Sigmoid colon (tissue), 7 donors: Measurements from ENCODE around the gene NPB. TPM values are rescaled to one million over a fixed set of nuclear protein-coding genes. Genes with fewer than 3 reads are reported as not detected.

ENCODE experiments used
- DNase-seq: peaks from one replicate; pipeline ENCODE4 v3.0.0-alpha.2; 2019
- H3K27ac ChIP-seq, 4 donors: fragments of 200-600 bp; sonication (generic); one replicate each; pipeline ENCODE4 v1.5.1; 2016 to 2019; ENCODE audit warnings: mild to moderate bottlenecking in 1 of 4
- H3K27me3 ChIP-seq, 3 donors: fragments of 200-600 bp; sonication (generic); one replicate each; pipeline ENCODE4 v1.5.1; 2019; ENCODE audit warnings: mild to moderate bottlenecking in 1 of 3
- H3K36me3 ChIP-seq, 4 donors: fragments of 200-600 bp; sonication (generic); one replicate each; pipeline ENCODE4 v1.5.1; 2016 to 2019
- H3K4me1 ChIP-seq, 4 donors: fragments of 200-600 bp; sonication (generic); one replicate each; pipeline ENCODE4 v1.5.1; 2017 to 2019
- H3K4me3 ChIP-seq, 4 donors: fragments of 200-600 bp; sonication (generic); one replicate each; pipeline ENCODE4 v1.5.1; 2017 to 2019; ENCODE audit warnings: mild to moderate bottlenecking in 2 of 4, moderate library complexity in 1 of 4
- H3K9me3 ChIP-seq, 4 donors: fragments of 200-600 bp in 3 of 4; sonication (generic) in 3 of 4; one replicate each; pipeline versions ENCODE4 v1.5.1 to v1.6.1; 2013 to 2019
- CTCF ChIP-seq, 4 experiments: fragments of 450-650 bp in 3 of 4; fragments of 200-600 bp in 1 of 4; IDR thresholded peaks; one replicate each; pipeline ENCODE4 v1.5.1; 2016 to 2019; ENCODE audit warnings: antibody characterized with exemption in 4 of 4, mild to moderate bottlenecking in 3 of 4, moderate library complexity in 2 of 4
- EP300 ChIP-seq, 4 donors: sonication (generic); formaldehyde crosslinking; IDR thresholded peaks; one replicate each; pipeline ENCODE4 v1.6.1; 2017; ENCODE audit warnings: antibody characterized with exemption in 4 of 4
- POLR2A ChIP-seq, 2 donors: fragments of 450-650 bp; IDR thresholded peaks; one replicate each; pipeline ENCODE4 v1.6.1; 2016; ENCODE audit warnings: antibody characterized with exemption in 2 of 2, mild to moderate bottlenecking in 2 of 2, moderate library complexity in 2 of 2
- POLR2AphosphoS5 ChIP-seq, 4 donors: sonication (generic); formaldehyde crosslinking; IDR thresholded peaks; one replicate each; pipeline ENCODE4 v1.6.1; 2017; ENCODE audit warnings: antibody characterized with exemption in 4 of 4
- WGBS, 2 donors: extraction: QIAGEN DNeasy Blood & Tissue Kit; methylation state at CpG; one replicate each; pipeline ENCODE4 v1.1.7; 2013; 5-methylcytosine and 5-hydroxymethylcytosine counted together
- intact Hi-C: fragments of 100-400 bp; cut with DNase I; formaldehyde crosslinking; loops from one replicate; pipeline ENCODE4 v1.15.1; 2023
- polyA plus RNA-seq, 3 donors: library from polyadenylated mRNA; stranded (reverse); fragments of 200-250 nt; gene quantifications; one replicate each; pipeline ENCODE4 v1.2.3, GENCODE V29; 2013
- total RNA-seq, 4 donors: library from RNA; depleted of rRNA; stranded (reverse); fragments of >200 nt; gene quantifications; one replicate each; pipeline ENCODE4 v1.1.0, GENCODE V29; 2016
- donor health status: healthy with polysubstance abuse.
- donor health status: Bipolar disorder and iron deficiency.
- donor health status: healthy.

Gene NPB
- total and polyA plus RNA-seq, 7 donors, result 0.27 to 1.8 (median 0.79) TPM; not detected in 3

GRCh38 chr17:81898885-81899284 is 3.2 kb upstream of the NPB start:
- Histone ChIP-seq H3K4me3 (no peak overlapping the region), H3K4me1 (peaks cover 0 to 15% (median 14%) of the 10 kb centered on the region in 4 donors), H3K27ac (no peak overlapping the region), H3K36me3 (peaks cover 4 to 68% (median 34%) of the 10 kb centered on the region in 4 donors), H3K27me3 (peaks cover 4 to 27% (median 23%) of the 10 kb centered on the region in 3 donors), H3K9me3 (no peaks in the 10 kb centered on the region)
- DNase-seq, result no peak
- TF ChIP-seq EP300 (IDR thresholded peaks at IDR 0.05), result no peak
- TF ChIP-seq POLR2AphosphoS5 (IDR thresholded peaks at IDR 0.05), result no peak
- TF ChIP-seq CTCF (IDR thresholded peaks at IDR 0.05), result no peak
- no peak for TF ChIP-seq POLR2A (IDR thresholded peaks at IDR 0.05)
- WGBS, 2 donors, result 95 to 96% methylated on average over 9 of the region's 9 CpGs
- intact Hi-C loops, result no loop called here

DNA sequence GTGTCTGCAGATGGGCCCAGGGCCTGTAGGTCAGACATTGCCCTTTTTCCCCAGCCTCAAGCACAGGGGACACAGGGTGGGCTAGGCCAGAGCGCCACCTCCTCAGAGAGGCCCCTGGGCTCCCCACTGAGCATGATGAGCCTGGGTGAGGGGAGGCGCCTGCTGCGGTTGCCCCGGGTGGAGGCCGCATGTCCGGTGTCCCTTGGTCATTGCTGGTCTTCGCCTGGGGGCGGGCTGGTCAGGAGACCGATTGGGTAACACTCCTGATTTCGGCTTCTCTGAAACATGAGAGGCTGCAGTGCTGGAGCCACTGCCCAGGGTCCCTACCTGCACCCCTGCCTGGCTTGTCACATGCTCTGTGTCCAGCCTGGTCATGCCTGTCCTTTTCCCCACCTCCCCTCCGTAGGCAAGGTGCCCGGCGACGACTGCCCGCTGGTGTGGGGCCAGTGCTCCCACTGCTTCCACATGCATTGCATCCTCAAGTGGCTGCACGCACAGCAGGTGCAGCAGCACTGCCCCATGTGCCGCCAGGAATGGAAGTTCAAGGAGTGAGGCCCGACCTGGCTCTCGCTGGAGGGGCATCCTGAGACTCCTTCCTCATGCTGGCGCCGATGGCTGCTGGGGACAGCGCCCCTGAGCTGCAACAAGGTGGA is 2.4 kb upstream of the NPB start:
- H3K4me1 ChIP-seq, result peaks cover 0 to 15% (median 14%) of the 10 kb centered on the region in 4 donors
- peaks cover 4 to 67% (median 34%) of the 10 kb centered on the region in 4 donors for H3K36me3 ChIP-seq
- no peaks in the 10 kb centered on the region for H3K9me3 ChIP-seq
- intact Hi-C loops, result no loop called here
- TF ChIP-seq POLR2AphosphoS5 (IDR thresholded peaks at IDR 0.05), result no peak
- TF ChIP-seq CTCF (IDR thresholded peaks at IDR 0.05), result no peak
- TF ChIP-seq POLR2A (IDR thresholded peaks at IDR 0.05), result no peak
- TF ChIP-seq EP300 (IDR thresholded peaks at IDR 0.05), result no peak
- DNase-seq, result no peak
- no peak overlapping the region for H3K27ac ChIP-seq
- peaks cover 4 to 27% (median 23%) of the 10 kb centered on the region in 3 donors for H3K27me3 ChIP-seq
- 95 to 96% methylated on average over 22 of the region's 22 CpGs for WGBS, 2 donors
- H3K4me3 ChIP-seq, result no peak overlapping the region

- H3K36me3 ChIP-seq, result peaks cover 4 to 61% (median 34%) of the 10 kb centered on the region in 4 donors
- H3K9me3 ChIP-seq, result no peaks in the 10 kb centered on the region
- H3K27ac ChIP-seq, result no peak overlapping the region
- peaks cover 0 to 15% (median 14%) of the 10 kb centered on the region in 4 donors for H3K4me1 ChIP-seq
- no peak for DNase-seq
- 85 to 88% methylated on average over 18 of the region's 18 CpGs for WGBS, 2 donors
- no peak for TF ChIP-seq POLR2AphosphoS5 (IDR thresholded peaks at IDR 0.05)
- H3K4me3 ChIP-seq, result no peak overlapping the region
- peaks cover 4 to 27% (median 23%) of the 10 kb centered on the region in 3 donors for H3K27me3 ChIP-seq
- intact Hi-C loops, result no loop called here
These were observed 1.7 kb upstream of the NPB start for GRCh38 chr17:81900181-81900820.

- Histone ChIP-seq H3K9me3 (no peaks in the 10 kb centered on the region), H3K36me3 (peaks cover 0 to 50% (median 28%) of the 10 kb centered on the region in 4 donors), H3K4me3 (peak overlapping the region in 3 of 4 donors; percentile 29 to 46 (median 39)), H3K4me1 (peaks cover 0 to 15% (median 14%) of the 10 kb centered on the region in 4 donors), H3K27me3 (peaks cover 4 to 27% (median 23%) of the 10 kb centered on the region in 3 donors), H3K27ac (no peak overlapping the region)
- 47 to 54% methylated on average over 21 of the region's 21 CpGs for WGBS, 2 donors
- TF ChIP-seq POLR2AphosphoS5 (IDR thresholded peaks at IDR 0.05) (no peak), POLR2A (IDR thresholded peaks at IDR 0.05) (no peak), EP300 (IDR thresholded peaks at IDR 0.05) (no peak), CTCF (IDR thresholded peaks at IDR 0.05) (no peak)
- DNase-seq, result no peak
- intact Hi-C loops, result no loop called here
These were observed 643 bp upstream of the NPB start for GRCh38 chr17:81901167-81902022.
